HG02759 (cell line): ENCODE results near the gene FAM114A1.

Source experiments
- ATAC-seq: cut with Tn5 transposase; IDR thresholded peaks from one replicate; pipeline ENCODE4 v1.9.1; 2021; ENCODE audit warnings: mild to moderate bottlenecking, moderate library complexity; ENCODE audit not compliant: unreplicated experiment

Gene FAM114A1

GRCh38 chr4:38857354-38858096, 10.1 kb upstream of the FAM114A1 start:
- peak; percentile 75 for ATAC-seq

GRCh38 chr4:38858097-38858420, 9.5 kb upstream of the FAM114A1 start:
- no peak for ATAC-seq

- no peak for ATAC-seq
Measured at GRCh38 chr4:38859501-38859900, 8.1 kb upstream of the FAM114A1 start.

GRCh38 chr4:38860788-38861424, 6.7 kb upstream of the FAM114A1 start:
- peak; percentile 54 for ATAC-seq

GRCh38 chr4:38861791-38862190, 5.8 kb upstream of the FAM114A1 start:
- ATAC-seq: no peak

GRCh38 chr4:38865445-38865844, 2.2 kb upstream of the FAM114A1 start:
- no peak for ATAC-seq

- peak; percentile 31 for ATAC-seq
Measured at GRCh38 chr4:38866973-38867477, 581 bp upstream of the FAM114A1 start.

GRCh38 chr4:38868059-38868960, 704 bp downstream of the FAM114A1 start:
- no peak for ATAC-seq

- no peak for ATAC-seq
Measured at GRCh38 chr4:38869511-38869910, 1.9 kb downstream of the FAM114A1 start.

GRCh38 chr4:38870098-38870808, 2.6 kb downstream of the FAM114A1 start:
- ATAC-seq: no peak

- ATAC-seq: no peak
Measured at GRCh38 chr4:38871593-38871992, 4.0 kb downstream of the FAM114A1 start.

- no peak for ATAC-seq
Measured at GRCh38 chr4:38872620-38873019, 5.0 kb downstream of the FAM114A1 start.

- no peak for ATAC-seq
Measured at GRCh38 chr4:38873290-38873944, 5.8 kb downstream of the FAM114A1 start.

GRCh38 chr4:38876636-38877035, 9.0 kb downstream of the FAM114A1 start:
- ATAC-seq: no peak

GRCh38 chr4:38884254-38884653, 16.6 kb downstream of the FAM114A1 start:
- ATAC-seq: no peak

GRCh38 chr4:38889143-38889542, 21.5 kb downstream of the FAM114A1 start:
- ATAC-seq: peak; percentile 59

GRCh38 chr4:38891051-38891983, 23.7 kb downstream of the FAM114A1 start:
- ATAC-seq: no peak

- no peak for ATAC-seq
Measured at GRCh38 chr4:38894322-38894982, 26.8 kb downstream of the FAM114A1 start.

- no peak for ATAC-seq
Measured at GRCh38 chr4:38896940-38897339, 29.3 kb downstream of the FAM114A1 start.
